ENCODE results near the gene L1CAM. TPM values are rescaled to one million over a fixed set of nuclear protein-coding genes. Genes with fewer than 3 reads are reported as not detected.
A peak's percentile ranks its signal among the peaks of the same experiment; 100 is the strongest.

L1CAM gene, protein sequence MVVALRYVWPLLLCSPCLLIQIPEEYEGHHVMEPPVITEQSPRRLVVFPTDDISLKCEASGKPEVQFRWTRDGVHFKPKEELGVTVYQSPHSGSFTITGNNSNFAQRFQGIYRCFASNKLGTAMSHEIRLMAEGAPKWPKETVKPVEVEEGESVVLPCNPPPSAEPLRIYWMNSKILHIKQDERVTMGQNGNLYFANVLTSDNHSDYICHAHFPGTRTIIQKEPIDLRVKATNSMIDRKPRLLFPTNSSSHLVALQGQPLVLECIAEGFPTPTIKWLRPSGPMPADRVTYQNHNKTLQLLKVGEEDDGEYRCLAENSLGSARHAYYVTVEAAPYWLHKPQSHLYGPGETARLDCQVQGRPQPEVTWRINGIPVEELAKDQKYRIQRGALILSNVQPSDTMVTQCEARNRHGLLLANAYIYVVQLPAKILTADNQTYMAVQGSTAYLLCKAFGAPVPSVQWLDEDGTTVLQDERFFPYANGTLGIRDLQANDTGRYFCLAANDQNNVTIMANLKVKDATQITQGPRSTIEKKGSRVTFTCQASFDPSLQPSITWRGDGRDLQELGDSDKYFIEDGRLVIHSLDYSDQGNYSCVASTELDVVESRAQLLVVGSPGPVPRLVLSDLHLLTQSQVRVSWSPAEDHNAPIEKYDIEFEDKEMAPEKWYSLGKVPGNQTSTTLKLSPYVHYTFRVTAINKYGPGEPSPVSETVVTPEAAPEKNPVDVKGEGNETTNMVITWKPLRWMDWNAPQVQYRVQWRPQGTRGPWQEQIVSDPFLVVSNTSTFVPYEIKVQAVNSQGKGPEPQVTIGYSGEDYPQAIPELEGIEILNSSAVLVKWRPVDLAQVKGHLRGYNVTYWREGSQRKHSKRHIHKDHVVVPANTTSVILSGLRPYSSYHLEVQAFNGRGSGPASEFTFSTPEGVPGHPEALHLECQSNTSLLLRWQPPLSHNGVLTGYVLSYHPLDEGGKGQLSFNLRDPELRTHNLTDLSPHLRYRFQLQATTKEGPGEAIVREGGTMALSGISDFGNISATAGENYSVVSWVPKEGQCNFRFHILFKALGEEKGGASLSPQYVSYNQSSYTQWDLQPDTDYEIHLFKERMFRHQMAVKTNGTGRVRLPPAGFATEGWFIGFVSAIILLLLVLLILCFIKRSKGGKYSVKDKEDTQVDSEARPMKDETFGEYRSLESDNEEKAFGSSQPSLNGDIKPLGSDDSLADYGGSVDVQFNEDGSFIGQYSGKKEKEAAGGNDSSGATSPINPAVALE
- total RNA-seq (2021) (0.64 and 0.87 TPM in 2 replicates), Bru-seq, nascent RNA (not detected), BruChase-seq, experiment 1, labeled RNA remaining after a 2-hour chase (percentile 7 among the genes with signal in this experiment), BruChase-seq, experiment 2, labeled RNA remaining after a 6-hour chase (percentile 14 among the genes with signal in this experiment)
- long read RNA-seq: 0 reads

DNA sequence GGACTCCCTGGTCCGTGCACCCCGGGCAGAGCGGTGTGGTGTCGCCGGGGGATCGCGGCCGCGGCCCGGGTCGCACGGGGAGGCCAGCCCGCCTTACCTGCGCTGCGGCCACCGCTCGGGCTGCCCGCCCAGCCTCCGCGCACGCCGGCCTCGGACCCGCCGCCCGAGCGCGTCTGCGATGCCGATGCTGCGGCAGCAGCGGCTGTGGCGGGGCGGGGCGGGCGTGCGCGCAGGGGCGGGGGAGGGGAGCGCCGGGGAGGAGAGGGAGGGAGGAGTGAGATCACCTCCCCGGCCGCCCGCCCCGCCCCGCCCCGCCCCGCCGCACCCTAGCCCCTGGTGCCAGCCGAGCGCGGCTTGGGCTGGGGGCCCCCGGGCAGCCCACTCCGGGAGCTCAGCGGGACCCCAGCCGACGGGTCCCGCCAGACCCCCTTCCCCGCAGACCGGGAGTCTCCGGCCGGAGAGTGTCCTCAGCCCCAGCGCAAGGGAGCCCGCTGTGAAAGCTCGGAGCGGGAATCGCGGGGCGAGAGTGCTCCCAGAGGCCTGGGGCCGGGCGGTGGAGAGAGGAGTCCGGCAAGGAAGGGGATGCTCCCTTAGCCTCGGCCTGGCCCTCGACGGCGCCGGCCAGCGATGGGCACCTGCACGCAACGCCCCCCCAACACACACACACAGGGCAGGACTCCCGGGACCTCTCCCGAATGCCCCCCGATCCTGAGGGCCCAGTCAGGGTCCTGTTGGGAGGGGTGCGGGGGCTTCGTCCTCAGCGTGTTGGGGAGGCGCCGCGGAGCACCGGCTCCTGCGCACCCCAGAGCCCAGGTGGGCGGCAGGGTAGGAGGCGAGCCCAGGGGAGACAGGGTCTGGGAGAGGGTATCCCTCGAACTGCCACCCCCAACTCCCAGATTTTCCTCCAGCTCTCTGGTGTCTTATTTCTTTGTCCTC, at the start of gene L1CAM:
Gene L1CAM (minus strand): TSS at position 206 of the 936 bp plus-strand sequence. CDS start 10,337 bp downstream, outside the sequence.
- peak within 1 kb of the TSS; percentile 29 for H3K4me3 ChIP-seq (ENCODE audit: low read depth, low read length, poor library complexity, severe bottlenecking)
- no peak within 1 kb of the TSS for H3K27ac ChIP-seq (ENCODE audit: low read depth, low read length, poor library complexity, severe bottlenecking)
- intact Hi-C loops (cut with micrococcal nuclease; ENCODE audit: unreplicated experiment): no loop called here
- no peaks in the 10 kb centered on the region for H3K36me3 ChIP-seq (ENCODE audit: insufficient read depth, low read length, poor library complexity, severe bottlenecking)
- BruUV-seq (replicated peaks): no TSS peak
- H3K27me3 ChIP-seq (replicated peaks; ENCODE audit: insufficient read depth, low read depth, low read length, poor library complexity): peaks cover 36% of the 10 kb centered on the region
- no peak for DNase-seq (ENCODE audit: low spot score)
- ChIA-PET CTCF (no interaction called here), POLR2A (ENCODE audit: low non-redundant PET) (no interaction called here)
- H3K9me3 ChIP-seq (ENCODE audit: low read depth, low read length, poor library complexity, severe bottlenecking): no peaks in the 10 kb centered on the region
- no peaks in the 10 kb centered on the region for H3K4me1 ChIP-seq (ENCODE audit: insufficient read depth, low read length, poor library complexity, severe bottlenecking)
- TF ChIP-seq EZH2 (IDR thresholded peaks at IDR 0.05; ENCODE audit: borderline replicate concordance, low read depth, low read length, poor library complexity, severe bottlenecking): no peak
- TF ChIP-seq, protein P1, sequence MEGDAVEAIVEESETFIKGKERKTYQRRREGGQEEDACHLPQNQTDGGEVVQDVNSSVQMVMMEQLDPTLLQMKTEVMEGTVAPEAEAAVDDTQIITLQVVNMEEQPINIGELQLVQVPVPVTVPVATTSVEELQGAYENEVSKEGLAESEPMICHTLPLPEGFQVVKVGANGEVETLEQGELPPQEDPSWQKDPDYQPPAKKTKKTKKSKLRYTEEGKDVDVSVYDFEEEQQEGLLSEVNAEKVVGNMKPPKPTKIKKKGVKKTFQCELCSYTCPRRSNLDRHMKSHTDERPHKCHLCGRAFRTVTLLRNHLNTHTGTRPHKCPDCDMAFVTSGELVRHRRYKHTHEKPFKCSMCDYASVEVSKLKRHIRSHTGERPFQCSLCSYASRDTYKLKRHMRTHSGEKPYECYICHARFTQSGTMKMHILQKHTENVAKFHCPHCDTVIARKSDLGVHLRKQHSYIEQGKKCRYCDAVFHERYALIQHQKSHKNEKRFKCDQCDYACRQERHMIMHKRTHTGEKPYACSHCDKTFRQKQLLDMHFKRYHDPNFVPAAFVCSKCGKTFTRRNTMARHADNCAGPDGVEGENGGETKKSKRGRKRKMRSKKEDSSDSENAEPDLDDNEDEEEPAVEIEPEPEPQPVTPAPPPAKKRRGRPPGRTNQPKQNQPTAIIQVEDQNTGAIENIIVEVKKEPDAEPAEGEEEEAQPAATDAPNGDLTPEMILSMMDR (conservative IDR thresholded peaks at IDR 0.05; ENCODE audit: low read depth, low read length): no peak

DNA sequence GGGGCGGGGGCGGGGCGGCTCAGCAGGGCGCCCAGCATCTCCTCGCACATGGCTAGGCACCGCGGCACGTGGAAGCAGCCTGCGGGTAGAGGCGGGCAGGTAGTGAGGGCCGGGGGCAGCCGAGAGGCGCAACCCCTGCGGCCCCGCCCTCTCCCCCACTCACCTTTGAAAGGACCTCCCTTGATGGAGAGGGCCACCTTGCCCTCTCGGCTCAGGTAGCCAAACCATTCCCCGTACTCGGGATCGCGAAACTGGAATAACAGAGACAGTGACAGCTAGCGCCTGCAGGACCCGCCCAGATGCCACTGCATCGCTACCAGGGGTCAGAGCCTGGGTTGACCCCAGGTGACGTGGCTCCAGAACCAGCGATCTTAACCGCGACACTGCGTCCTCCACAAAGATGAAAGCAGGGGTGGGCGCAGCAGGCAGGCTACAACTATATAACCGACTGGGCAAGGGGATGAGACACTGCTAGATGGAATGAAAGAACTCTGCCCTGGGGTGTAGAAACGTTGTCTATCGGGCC, 49.4 kb upstream of the L1CAM start:
- peak overlapping the region; percentile 48 for H3K4me3 ChIP-seq (ENCODE audit: low read depth, low read length, poor library complexity, severe bottlenecking)
- intact Hi-C loops (cut with micrococcal nuclease; ENCODE audit: unreplicated experiment): no loop called here
- H3K36me3 ChIP-seq (ENCODE audit: insufficient read depth, low read length, poor library complexity, severe bottlenecking): no peaks in the 10 kb centered on the region
- BruUV-seq (replicated peaks): no TSS peak
- no peaks in the 10 kb centered on the region for H3K9me3 ChIP-seq (ENCODE audit: low read depth, low read length, poor library complexity, severe bottlenecking)
- H3K27ac ChIP-seq (ENCODE audit: low read depth, low read length, poor library complexity, severe bottlenecking): no peak overlapping the region
- ChIA-PET CTCF (no interaction called here), POLR2A (ENCODE audit: low non-redundant PET) (interaction anchor here (0.6 kb wide), 1 partner anchor 162 kb away, joined by 3 read pairs; the partner anchor contains the start of gene MECP2)
- H3K4me1 ChIP-seq (ENCODE audit: insufficient read depth, low read length, poor library complexity, severe bottlenecking): no peaks in the 10 kb centered on the region
- no peak for DNase-seq (ENCODE audit: low spot score)
- TF ChIP-seq, protein P1 (conservative IDR thresholded peaks at IDR 0.05; ENCODE audit: low read depth, low read length): no peak
- TF ChIP-seq EZH2 (IDR thresholded peaks at IDR 0.05; ENCODE audit: borderline replicate concordance, low read depth, low read length, poor library complexity, severe bottlenecking): no peak
- no peaks in the 10 kb centered on the region for H3K27me3 ChIP-seq (replicated peaks; ENCODE audit: insufficient read depth, low read depth, low read length, poor library complexity)

Data from A673 (cell line).